ENCODE measurements around the gene GUCY1A2.
"Not testable (repeated sequence)": the region's sequence is repeated elsewhere in the genome, so short reads cannot be mapped to it uniquely, and the experiment has no call there.

The GUCY1A2 gene

GRCh38 chr11:106840146-106840545, 178.1 kb downstream of the GUCY1A2 start:
- DNase-seq (ENCODE audit: low read depth in 2 of 2): no peak

- no peak for DNase-seq (ENCODE audit: low read depth in 2 of 2)
These were observed 183.7 kb downstream of the GUCY1A2 start for GRCh38 chr11:106834567-106834966.

DNA sequence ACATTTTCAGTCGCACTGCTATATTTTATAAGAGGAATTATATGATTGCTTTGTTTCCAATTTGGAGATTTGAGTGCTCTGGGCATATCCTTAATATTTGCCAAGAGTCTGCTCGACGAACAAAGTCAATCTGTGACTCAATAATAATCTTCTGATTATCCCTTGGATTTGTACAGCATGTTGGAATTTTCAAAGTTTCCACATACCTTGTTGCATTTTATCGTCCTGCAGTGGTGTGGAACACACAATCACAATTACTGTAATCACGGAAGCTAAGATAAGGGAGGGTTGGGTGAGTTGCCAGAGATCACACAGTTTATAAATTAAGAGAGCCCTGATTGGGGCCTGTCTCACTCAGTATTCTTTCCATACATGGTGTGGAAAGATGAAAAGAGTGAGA, 189.3 kb downstream of the GUCY1A2 start:
- DNase-seq (ENCODE audit: low read depth in 2 of 2): no peak

- DNase-seq (ENCODE audit: low read depth in 2 of 2): no peak
These were observed 189.7 kb downstream of the GUCY1A2 start for GRCh38 chr11:106828576-106828975.

DNA sequence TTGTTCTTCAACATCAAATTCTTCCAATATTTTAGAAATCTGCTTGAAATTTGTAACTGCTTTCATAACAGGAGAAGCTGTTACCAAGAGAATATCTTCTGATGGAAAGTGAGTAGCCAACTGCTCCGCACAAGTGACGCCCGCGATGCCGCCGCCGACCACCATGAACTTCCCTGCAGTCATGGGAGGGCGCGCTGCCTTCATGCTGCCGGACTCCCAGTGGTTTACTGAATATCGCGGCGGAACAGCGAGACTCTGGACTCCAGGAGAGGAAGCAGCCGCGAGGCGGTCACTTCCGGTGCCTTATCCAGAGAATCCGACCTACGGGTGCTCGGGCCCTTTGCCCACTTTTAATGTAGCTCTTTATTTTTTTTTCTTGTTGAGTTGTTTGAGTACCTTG, 190.6 kb downstream of the GUCY1A2 start:
- no peak for DNase-seq (ENCODE audit: low read depth in 2 of 2)

DNA sequence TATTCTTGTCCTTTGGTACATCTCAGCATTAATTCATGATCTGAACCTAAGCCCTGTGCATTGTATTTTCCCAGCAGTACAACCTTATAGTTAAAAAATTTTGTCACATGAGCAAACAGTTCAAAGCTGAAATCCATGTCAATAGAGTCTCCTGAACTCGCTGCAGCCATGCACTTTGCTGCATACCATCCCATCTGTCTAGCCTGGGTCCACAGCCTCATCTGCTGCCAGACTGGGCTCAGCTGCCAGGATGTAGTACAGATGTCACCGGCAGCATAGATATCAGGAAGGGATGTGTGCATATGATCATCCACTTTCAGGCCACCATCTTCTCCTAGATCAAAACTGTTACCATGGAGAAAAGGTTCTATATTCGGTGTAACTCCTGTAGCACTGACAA, 191.7 kb downstream of the GUCY1A2 start:
- not testable (repeated sequence) for DNase-seq (ENCODE audit: low read depth in 2 of 2)

GRCh38 chr11:106821826-106822225, 196.4 kb downstream of the GUCY1A2 start:
- DNase-seq (ENCODE audit: low read depth in 2 of 2): no peak

DNA sequence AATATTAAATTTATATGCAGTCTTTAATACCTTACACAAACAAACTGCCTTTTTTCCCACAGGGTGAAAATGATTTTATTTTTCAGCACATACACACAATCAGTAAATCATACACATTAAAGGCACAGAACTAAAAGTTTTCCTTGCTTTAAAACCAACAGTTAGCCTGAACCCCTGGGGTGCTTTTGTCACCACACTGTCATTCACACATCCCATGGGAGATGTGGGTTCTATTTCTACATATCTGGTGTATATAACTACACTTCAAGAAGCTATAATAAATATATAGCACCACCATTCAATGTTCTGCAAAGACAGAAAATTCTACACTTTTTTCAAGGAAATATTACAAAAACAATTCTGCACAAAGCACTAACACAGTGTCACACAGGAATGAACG, 197.0 kb downstream of the GUCY1A2 start:
- no peak for DNase-seq (ENCODE audit: low read depth in 2 of 2)

DNA sequence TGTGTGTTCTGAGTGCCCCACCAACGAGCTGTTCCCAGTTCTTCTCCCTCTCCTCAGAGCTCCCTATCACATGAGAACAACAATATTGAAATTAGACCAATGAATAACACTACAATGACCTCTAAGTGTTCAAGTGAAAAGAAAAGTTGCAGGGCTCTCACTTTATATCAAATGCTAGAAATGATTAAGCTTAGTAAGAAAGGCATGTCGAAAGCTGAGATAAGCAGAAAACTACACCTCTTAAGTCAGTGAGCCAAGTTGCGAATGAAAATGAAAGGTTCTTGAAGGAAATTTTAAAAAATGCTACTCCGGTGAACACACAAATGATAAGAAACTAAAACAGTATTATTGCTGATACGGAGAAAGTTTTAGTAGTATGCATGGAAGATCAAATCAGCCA, 199.8 kb downstream of the GUCY1A2 start:
- DNase-seq (ENCODE audit: low read depth in 2 of 2): no peak

GRCh38 chr11:106815209-106815608, 203.1 kb downstream of the GUCY1A2 start:
- no peak for DNase-seq (ENCODE audit: low read depth in 2 of 2)

GRCh38 chr11:106813806-106814205, 204.5 kb downstream of the GUCY1A2 start:
- DNase-seq (ENCODE audit: low read depth in 2 of 2): no peak

DNA sequence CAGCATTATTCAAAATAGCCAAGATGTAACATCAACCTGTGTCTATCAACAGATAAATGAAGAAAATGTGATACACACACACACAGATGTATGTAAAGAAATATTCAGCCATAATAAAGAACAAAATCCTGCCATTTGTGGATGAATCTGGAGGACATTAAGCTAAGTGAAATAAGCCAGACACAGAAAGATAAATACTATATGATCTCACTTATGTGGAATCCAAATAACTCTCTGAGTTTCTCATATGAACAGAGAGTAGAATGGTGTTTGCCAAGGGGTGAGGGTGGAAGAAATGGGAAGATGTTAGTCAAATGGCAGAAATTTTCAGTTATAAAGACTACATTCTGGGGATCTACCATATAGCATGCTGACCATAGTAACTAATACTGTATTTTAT, 224.2 kb downstream of the GUCY1A2 start:
- DNase-seq (ENCODE audit: low read depth in 2 of 2): no peak

DNA sequence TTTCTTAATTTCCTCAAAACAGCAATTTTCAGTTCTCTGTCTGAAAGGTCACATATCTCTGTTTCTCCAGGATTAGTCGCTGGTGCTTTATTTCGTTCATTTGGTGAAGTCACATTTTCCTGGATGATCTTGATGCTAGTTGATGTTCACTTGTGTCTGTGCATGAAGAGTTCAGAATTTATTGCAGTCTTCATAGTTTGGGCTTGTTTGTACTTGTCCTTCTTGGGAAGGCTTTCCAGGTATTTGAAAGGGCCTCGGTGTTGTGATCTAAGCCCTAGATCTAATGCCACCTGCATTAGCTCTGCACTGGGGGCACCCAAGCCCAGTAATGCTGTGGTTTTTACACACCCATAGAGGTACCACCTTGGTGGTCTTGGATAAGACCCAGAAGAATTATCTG, 228.9 kb downstream of the GUCY1A2 start:
- no peak for DNase-seq (ENCODE audit: low read depth in 2 of 2)

DNA sequence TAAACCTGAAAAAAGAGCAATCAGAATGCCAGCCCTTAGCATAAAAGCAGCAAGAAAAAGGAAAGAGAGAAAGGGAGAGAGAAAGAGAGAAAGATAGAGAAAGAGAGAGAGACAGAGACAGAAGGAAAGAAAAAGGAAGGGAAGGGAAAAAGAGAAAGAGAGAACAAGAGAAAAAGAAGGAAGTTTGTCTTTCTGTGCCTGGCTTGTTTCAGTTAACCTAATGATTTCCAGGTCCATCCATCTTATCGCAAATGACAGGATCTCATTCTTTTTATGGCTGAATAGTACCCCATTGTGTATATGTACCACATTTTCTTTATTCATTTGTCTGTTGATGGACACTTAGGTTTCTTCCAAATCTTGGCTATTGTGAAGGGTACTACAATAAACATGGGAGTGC, 230.8 kb downstream of the GUCY1A2 start:
- DNase-seq (ENCODE audit: low read depth in 2 of 2): no peak

DNA sequence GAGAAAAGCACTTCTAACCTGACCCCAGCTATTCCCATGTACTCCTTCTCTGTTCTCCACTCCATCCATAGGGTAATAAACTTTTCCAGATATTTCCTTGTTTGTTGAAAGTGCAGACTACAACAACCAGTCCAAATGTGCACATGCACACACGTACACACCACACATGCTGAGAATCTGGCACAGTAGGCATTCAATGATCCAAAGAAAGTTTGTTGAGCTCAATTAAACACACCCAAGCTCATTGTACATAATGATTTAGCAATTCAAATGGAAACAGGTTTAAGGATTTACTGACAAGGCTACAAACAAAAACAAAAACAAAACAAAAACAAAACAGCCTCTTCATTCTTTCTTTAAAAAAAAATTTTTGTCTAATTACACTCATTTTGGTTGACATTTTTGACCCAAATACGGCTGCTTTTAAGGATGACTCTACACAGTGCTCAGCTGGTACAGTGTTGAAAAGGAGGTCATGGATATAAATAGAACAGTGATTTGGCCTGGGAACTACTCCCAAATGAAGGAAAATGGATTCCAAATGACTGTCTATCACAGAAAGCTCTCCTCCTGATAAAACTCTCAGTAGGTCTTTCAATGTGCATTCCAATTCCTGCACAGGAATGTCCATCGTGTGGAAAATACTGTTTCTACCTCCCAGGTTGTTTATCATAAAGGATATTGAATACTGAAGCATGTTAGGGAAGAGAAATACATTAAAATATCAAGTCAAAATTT, 232.2 kb downstream of the GUCY1A2 start:
- DNase-seq (ENCODE audit: low read depth in 2 of 2): no peak

- not testable (repeated sequence) for DNase-seq (ENCODE audit: low read depth in 2 of 2)
These were observed 241.0 kb downstream of the GUCY1A2 start for GRCh38 chr11:106777302-106777701.

DNA sequence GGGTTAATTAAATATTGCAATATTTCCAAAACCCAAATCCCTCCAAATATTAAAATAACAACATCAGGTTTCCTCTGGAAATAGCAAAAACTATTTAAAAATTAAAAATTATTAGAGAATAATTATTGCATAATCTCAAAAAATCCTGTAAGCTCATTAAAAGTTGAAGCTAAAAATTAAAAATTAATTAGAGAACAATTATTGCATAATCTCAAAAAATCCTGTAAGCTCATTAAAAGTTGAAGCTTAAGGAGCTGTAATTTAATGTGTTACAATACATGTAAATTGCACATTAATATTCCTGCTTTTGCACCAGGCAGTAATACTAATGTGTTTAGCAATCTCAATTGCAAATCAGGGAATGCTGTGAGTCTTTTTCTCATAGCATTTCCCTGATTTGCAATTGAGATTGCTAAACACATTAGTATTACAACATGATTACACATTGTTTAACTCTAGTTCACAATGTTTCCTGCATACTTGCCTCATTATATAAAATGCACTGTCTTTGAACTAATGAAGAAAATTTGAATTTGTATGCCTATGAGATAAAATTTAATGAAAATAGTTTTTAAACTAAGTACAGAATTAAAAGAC, 247.7 kb downstream of the GUCY1A2 start:
- DNase-seq (ENCODE audit: low read depth in 2 of 2): no peak

GRCh38 chr11:106765469-106766258, 252.6 kb downstream of the GUCY1A2 start:
- DNase-seq (ENCODE audit: low read depth in 2 of 2): no peak

DNA sequence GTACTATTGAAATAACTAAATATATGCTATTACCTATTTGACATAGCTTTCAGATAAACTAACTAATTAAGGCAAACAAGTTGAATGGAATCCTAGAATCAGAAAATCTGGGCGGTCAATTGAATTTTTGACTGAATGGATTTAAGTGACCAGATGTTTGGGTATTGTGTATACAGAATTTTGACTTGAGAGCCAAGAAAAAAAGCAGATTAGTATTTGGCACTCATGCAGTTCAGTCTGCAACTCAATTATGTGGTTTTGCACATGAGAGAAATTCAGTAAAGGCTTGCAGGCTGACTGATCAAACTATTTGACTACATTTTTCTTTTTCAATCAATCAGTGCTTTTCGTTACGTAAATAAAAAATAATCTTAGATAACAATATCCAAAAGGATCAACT, 254.8 kb downstream of the GUCY1A2 start:
- DNase-seq (ENCODE audit: low read depth in 2 of 2): no peak

DNA sequence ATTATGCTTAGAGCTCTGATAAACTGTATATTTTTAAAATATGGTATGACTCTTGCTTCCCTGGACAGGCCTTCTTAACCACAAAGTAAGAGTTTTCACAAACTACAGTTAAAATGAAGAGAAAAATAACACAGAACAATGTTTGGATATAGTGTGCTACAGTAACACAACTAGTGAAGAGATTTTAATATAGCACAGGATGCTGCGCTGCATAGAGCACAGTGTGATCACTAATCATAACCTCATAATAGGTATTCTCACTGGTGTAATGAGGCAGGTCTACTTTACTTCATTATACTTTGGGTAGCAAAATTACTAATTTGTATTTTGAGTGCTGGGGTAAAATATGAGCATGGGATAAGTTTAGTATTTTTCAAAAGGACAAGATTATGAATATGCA, 256.5 kb downstream of the GUCY1A2 start:
- DNase-seq (ENCODE audit: low read depth in 2 of 2): no peak

DNA sequence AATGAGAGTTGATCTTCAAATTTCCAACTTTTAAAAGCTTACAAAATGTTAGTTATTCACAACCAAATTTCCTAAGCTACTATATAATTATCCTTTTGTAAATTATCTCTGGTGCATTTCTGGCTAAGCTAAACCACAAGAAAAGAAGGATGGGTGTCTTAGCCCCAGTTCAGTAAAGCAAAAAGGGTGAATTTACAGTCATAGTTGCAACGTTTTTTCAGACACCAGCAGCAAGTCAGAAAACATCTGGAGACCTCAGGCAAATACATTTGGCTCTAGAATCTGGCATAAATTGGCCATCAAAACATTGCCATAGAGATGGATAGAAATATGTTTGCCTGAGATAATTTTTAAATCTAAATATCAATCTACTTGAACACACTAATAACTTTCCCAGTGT, 257.0 kb downstream of the GUCY1A2 start:
- DNase-seq (ENCODE audit: low read depth in 2 of 2): no peak

GRCh38 chr11:106748059-106748458, 270.2 kb downstream of the GUCY1A2 start:
- DNase-seq (ENCODE audit: low read depth in 2 of 2): no peak

- no peak for DNase-seq (ENCODE audit: low read depth in 2 of 2)
These were observed 272.3 kb downstream of the GUCY1A2 start for GRCh38 chr11:106745941-106746340.

All from stimulated activated CD8-positive, alpha-beta memory T cell treated with anti-CD3 and anti-CD28 coated beads, Interleukin-7, amount 100 ng/mL, for 4 hours (primary cell).